A549 (cell line): Measurements from ENCODE around the gene GPNMB.

ENCODE experiments used
- CTCF ChIP-seq: fragments of >200 bp; sonication (Bioruptor Twin); formaldehyde crosslinking; IDR thresholded peaks from 3 replicates; pipeline ENCODE4 v1.5.1; 2016
- HMGXB4 ChIP-seq: fragments of 250-450 bp; sonication (Bioruptor Pico); IDR thresholded peaks from 2 replicates; pipeline ENCODE4 v1.5.0; 2021; ENCODE audit warnings: mild to moderate bottlenecking, moderate library complexity, borderline replicate concordance
- MYC ChIP-seq: IDR thresholded peaks from 2 replicates; pipeline ENCODE4 v1.6.1; 2012; ENCODE audit warnings: mild to moderate bottlenecking, inconsistent platforms, low read length, improper control_type of control experiment, borderline replicate concordance
- POLR2A ChIP-seq: IDR thresholded peaks from 2 replicates; pipeline ENCODE4 v1.6.1; 2012; ENCODE audit warnings: mild to moderate bottlenecking, low read length
- RAD21 ChIP-seq, 2 experiments: fragments of >200 bp in 1 of 2; sonication (Bioruptor Twin) in 1 of 2; formaldehyde crosslinking in 1 of 2; IDR thresholded peaks in 1 of 2; conservative IDR thresholded peaks in 1 of 2; 2 replicates in 1 of 2; 3 replicates in 1 of 2; pipeline ENCODE4 v1.6.1; 2012 to 2018; ENCODE audit warnings: inconsistent platforms in 1 of 2
- REST ChIP-seq: fragments of 200-600 bp; sonication (generic); IDR thresholded peaks from 2 replicates; pipeline ENCODE4 v1.6.1; 2016; ENCODE audit warnings: antibody characterized with exemption, mild to moderate bottlenecking, moderate library complexity
- USF2 ChIP-seq: fragments of 450-650 bp; IDR thresholded peaks from 2 replicates; pipeline ENCODE4 v1.6.1; 2014; ENCODE audit warnings: antibody characterized with exemption

- TF ChIP-seq CTCF (no peak), REST (no peak), MYC (no peak), HMGXB4 (CRISPR knock-in tag) (no peak), POLR2A (no peak), USF2 (no peak), RAD21 (conservative IDR thresholded peaks at IDR 0.05 in 1 of 2, IDR thresholded peaks at IDR 0.05 in 1 of 2) (no peak)
Measured at GRCh38 chr7:23212395-23212794, 34.2 kb upstream of the GPNMB start.
